ENCODE data around the gene ZBTB22.

Gene ZBTB22

DNA sequence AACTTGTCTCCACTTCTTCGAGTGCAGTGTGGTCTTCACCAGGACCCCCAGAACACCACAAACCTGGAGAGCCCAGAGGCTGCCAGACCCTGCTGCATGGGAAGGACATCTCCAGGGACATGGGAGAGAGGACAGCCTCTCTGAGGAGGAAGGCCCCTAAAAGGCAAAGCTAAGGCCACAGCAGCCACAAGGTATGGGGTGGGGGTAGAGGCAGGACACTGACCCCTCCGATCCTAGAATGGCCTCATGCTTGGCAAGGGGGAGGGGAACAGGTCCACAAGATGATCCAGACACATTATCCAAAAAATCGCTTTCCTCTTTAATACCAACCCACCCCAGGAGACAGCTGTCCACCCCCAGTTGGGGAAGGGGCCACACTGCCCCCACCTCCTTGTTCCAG, 38.7 kb downstream of the ZBTB22 start:
- Histone ChIP-seq H3K9me2 (replicated peaks; ENCODE audit: low read depth, low read length) (no peaks in the 10 kb centered on the region), H3K4me3 (ENCODE audit: low read length, poor library complexity, severe bottlenecking) (no peak overlapping the region), H3F3A (ENCODE audit: low read depth) (peaks cover 10% of the 10 kb centered on the region; the same call in 1 of the 2 replicates), H3K27me3 (ENCODE audit: insufficient read depth, low read length, poor library complexity, severe bottlenecking) (no peaks in the 10 kb centered on the region), H3K9ac (ENCODE audit: low read depth, low read length, poor library complexity, severe bottlenecking) (no peak overlapping the region), H4K20me1 (ENCODE audit: insufficient read depth, low read length, poor library complexity, severe bottlenecking) (peaks cover 29% of the 10 kb centered on the region), H3K36me3 (ENCODE audit: insufficient read depth, low read length) (peaks cover 40% of the 10 kb centered on the region), H3K9me3 (ENCODE audit: insufficient read depth, low read depth, low read length) (no peaks in the 10 kb centered on the region), H2AFZ (ENCODE audit: low read length) (no peak overlapping the region), H3K4me2 (ENCODE audit: low read depth, low read length, poor library complexity, severe bottlenecking) (no peak overlapping the region), H3K4me1 (ENCODE audit: insufficient read depth, low read length, poor library complexity, severe bottlenecking) (peaks cover 20% of the 10 kb centered on the region), H3K79me2 (ENCODE audit: insufficient read depth, low read length) (peaks cover 30% of the 10 kb centered on the region)
- TF ChIP-seq CTCF (conservative IDR thresholded peaks at IDR 0.05; ENCODE audit: low read length) (no peak), EZH2phosphoT487 (IDR thresholded peaks at IDR 0.05; ENCODE audit: borderline replicate concordance) (no peak)

- no peaks in the 10 kb centered on the region for H3K27me3 ChIP-seq (ENCODE audit: insufficient read depth, low read length, poor library complexity, severe bottlenecking)
- TF ChIP-seq EZH2phosphoT487 (IDR thresholded peaks at IDR 0.05; ENCODE audit: borderline replicate concordance) (no peak), CTCF (conservative IDR thresholded peaks at IDR 0.05; ENCODE audit: low read length) (no peak)
- H3K4me1 ChIP-seq (ENCODE audit: insufficient read depth, low read length, poor library complexity, severe bottlenecking) = peaks cover 24% of the 10 kb centered on the region
- H3K9me3 ChIP-seq (ENCODE audit: insufficient read depth, low read depth, low read length) = no peaks in the 10 kb centered on the region
- H2AFZ ChIP-seq (ENCODE audit: low read length) = no peak overlapping the region
- H3K4me3 ChIP-seq (ENCODE audit: low read length, poor library complexity, severe bottlenecking) = no peak overlapping the region
- peaks cover 10% of the 10 kb centered on the region; the same call in 1 of the 2 replicates for H3F3A ChIP-seq (ENCODE audit: low read depth)
- no peak overlapping the region for H3K9ac ChIP-seq (ENCODE audit: low read depth, low read length, poor library complexity, severe bottlenecking)
- peaks cover 34% of the 10 kb centered on the region for H3K79me2 ChIP-seq (ENCODE audit: insufficient read depth, low read length)
- H3K9me2 ChIP-seq (replicated peaks; ENCODE audit: low read depth, low read length) = no peaks in the 10 kb centered on the region
- H3K36me3 ChIP-seq (ENCODE audit: insufficient read depth, low read length) = peaks cover 44% of the 10 kb centered on the region
- H4K20me1 ChIP-seq (ENCODE audit: insufficient read depth, low read length, poor library complexity, severe bottlenecking) = peaks cover 34% of the 10 kb centered on the region
- H3K4me2 ChIP-seq (ENCODE audit: low read depth, low read length, poor library complexity, severe bottlenecking) = no peak overlapping the region
Measured at GRCh38 chr6:33278392-33278741, 39.2 kb downstream of the ZBTB22 start.

DNA sequence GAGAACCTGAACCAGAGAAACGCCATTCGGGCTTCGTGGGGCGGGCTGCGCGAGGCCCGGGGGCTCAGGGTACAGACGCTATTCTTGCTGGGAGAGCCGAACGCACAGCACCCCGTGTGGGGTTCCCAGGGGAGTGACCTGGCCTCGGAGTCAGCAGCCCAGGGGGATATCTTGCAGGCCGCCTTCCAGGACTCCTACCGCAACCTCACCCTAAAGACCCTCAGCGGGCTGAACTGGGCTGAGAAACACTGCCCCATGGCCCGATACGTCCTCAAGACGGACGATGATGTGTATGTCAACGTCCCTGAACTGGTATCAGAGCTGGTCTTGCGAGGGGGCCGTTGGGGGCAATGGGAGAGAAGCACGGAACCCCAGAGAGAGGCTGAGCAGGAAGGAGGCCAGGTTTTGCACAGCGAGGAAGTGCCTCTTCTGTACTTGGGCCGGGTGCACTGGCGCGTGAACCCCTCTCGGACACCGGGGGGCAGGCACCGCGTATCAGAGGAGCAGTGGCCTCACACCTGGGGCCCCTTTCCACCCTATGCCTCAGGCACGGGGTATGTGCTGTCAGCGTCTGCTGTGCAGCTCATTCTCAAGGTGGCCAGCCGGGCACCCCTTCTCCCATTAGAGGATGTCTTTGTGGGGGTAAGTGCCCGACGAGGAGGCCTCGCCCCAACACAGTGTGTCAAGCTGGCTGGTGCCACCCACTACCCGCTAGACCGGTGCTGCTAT, 39.7 kb downstream of the ZBTB22 start:
- Histone ChIP-seq H4K20me1 (ENCODE audit: insufficient read depth, low read length, poor library complexity, severe bottlenecking) (peaks cover 39% of the 10 kb centered on the region), H3K9ac (ENCODE audit: low read depth, low read length, poor library complexity, severe bottlenecking) (peak overlapping the region; percentile 62), H3K4me2 (ENCODE audit: low read depth, low read length, poor library complexity, severe bottlenecking) (peak overlapping the region; percentile 99), H2AFZ (ENCODE audit: low read length) (no peak overlapping the region), H3K4me3 (ENCODE audit: low read length, poor library complexity, severe bottlenecking) (peak overlapping the region; percentile 95), H3K79me2 (ENCODE audit: insufficient read depth, low read length) (peaks cover 39% of the 10 kb centered on the region), H3K9me2 (replicated peaks; ENCODE audit: low read depth, low read length) (no peaks in the 10 kb centered on the region), H3K27me3 (ENCODE audit: insufficient read depth, low read length, poor library complexity, severe bottlenecking) (no peaks in the 10 kb centered on the region), H3K36me3 (ENCODE audit: insufficient read depth, low read length) (peaks cover 44% of the 10 kb centered on the region), H3F3A (ENCODE audit: low read depth) (peaks cover 10% of the 10 kb centered on the region; the same call in 1 of the 2 replicates), H3K4me1 (ENCODE audit: insufficient read depth, low read length, poor library complexity, severe bottlenecking) (peaks cover 30% of the 10 kb centered on the region), H3K9me3 (ENCODE audit: insufficient read depth, low read depth, low read length) (no peaks in the 10 kb centered on the region)
- TF ChIP-seq CTCF (conservative IDR thresholded peaks at IDR 0.05; ENCODE audit: low read length) = peak; percentile 9; the same call in 1 of the 2 replicates
- no peak for TF ChIP-seq EZH2phosphoT487 (IDR thresholded peaks at IDR 0.05; ENCODE audit: borderline replicate concordance)

Measured in Loucy (cell line).